ENCODE measurements around the gene KCTD7. TPM values are rescaled to one million over a fixed set of nuclear protein-coding genes. Genes with fewer than 3 reads are reported as not detected.
"Not testable (repeated sequence)": the region's sequence is repeated elsewhere in the genome, so short reads cannot be mapped to it uniquely, and the experiment has no call there.

KCTD7 gene
- total and polyA plus RNA-seq, 4 donors, result 10.8 to 24.4 (median 13.1) TPM

DNA sequence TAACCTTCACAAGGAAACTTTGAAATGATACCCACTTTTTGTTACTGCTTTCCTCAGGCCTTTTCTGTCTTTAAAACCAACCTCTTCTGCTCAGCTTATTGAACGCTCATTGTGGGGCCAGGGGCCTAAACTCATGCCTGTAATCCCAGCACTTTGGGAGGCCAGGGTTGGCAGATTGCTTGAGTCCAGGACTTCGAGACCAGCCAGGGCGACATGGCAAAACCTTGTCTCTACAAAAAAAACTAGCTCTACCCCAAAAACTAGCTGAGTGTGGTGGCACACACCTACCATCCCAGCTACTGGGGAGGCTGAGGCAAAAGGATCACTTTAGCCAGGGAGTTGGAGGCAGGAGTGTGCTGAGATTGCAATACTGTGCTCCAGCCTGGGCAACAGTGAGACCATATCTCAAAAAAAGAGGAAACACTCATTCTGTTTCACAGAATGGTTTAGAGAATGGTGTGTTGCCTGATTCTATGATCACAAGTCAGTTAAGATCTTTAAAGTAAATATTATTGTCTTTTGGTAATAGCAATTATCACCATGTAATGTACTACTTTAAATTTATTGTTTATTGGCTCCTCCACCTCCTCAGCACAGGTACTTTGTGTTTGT, 51.1 kb downstream of the KCTD7 start:
- WGBS, 2 donors, result 76 to 88% methylated on average over 3 of the region's 3 CpGs
- no peaks in the 10 kb centered on the region for H3K4me1 ChIP-seq (ENCODE audit: control insufficient read depth in 1 of 2, insufficient read depth in 2 of 2, low read length in 2 of 2)
- no peak for DNase-seq
- intact Hi-C loops (cut with DNase I), result loop anchor here in 1 of 2 donors (5.0 kb wide), 2 partner anchors 52 to 63 kb away; partner anchors contain the start of genes KCTD7 and RABGEF1
- H3K36me3 ChIP-seq (ENCODE audit: control insufficient read depth in 1 of 2, insufficient read depth in 2 of 2, low read length in 1 of 2), result no peaks in the 10 kb centered on the region
- no peaks in the 10 kb centered on the region for H3K27me3 ChIP-seq (ENCODE audit: control insufficient read depth in 1 of 2, insufficient read depth in 2 of 2, low read length in 1 of 2)
- H3K4me3 ChIP-seq (ENCODE audit: low read length in 2 of 2), result no peak overlapping the region
- no peak overlapping the region for H3K27ac ChIP-seq (ENCODE audit: low read depth in 1 of 2, low read length in 2 of 2)
- no peaks in the 10 kb centered on the region for H3K9me3 ChIP-seq (ENCODE audit: control insufficient read depth, low read length)
- ATAC-seq (ENCODE audit: low FRiP score), result no peak

GRCh38 chr7:66681491-66682349, 53.0 kb downstream of the KCTD7 start:
- no peaks in the 10 kb centered on the region for H3K27me3 ChIP-seq (ENCODE audit: control insufficient read depth in 1 of 2, insufficient read depth in 2 of 2, low read length in 1 of 2)
- intact Hi-C loops (cut with DNase I), result loop anchor here (2.0 to 5.0 kb wide), 3 partner anchors 54 to 61 kb away; partner anchors contain the start of genes RABGEF1 (in 2 of the 2) and KCTD7 (in 1 of the 2)
- peak overlapping the region; percentile 6 to 93 for H3K27ac ChIP-seq (ENCODE audit: low read depth in 1 of 2, low read length in 2 of 2)
- H3K4me3 ChIP-seq (ENCODE audit: low read length in 2 of 2), result peak overlapping the region; percentile 70 to 98
- ATAC-seq (ENCODE audit: low FRiP score) (peak; percentile 99), DNase-seq (peak; percentile 98 to 100)
- H3K36me3 ChIP-seq (ENCODE audit: control insufficient read depth in 1 of 2, insufficient read depth in 2 of 2, low read length in 1 of 2), result no peaks in the 10 kb centered on the region
- no peaks in the 10 kb centered on the region for H3K9me3 ChIP-seq (ENCODE audit: control insufficient read depth, low read length)
- 4% methylated on average over 48 to 78 of the region's 78 CpGs for WGBS, 2 donors
- H3K4me1 ChIP-seq (ENCODE audit: control insufficient read depth in 1 of 2, insufficient read depth in 2 of 2, low read length in 2 of 2), result no peaks in the 10 kb centered on the region

DNA sequence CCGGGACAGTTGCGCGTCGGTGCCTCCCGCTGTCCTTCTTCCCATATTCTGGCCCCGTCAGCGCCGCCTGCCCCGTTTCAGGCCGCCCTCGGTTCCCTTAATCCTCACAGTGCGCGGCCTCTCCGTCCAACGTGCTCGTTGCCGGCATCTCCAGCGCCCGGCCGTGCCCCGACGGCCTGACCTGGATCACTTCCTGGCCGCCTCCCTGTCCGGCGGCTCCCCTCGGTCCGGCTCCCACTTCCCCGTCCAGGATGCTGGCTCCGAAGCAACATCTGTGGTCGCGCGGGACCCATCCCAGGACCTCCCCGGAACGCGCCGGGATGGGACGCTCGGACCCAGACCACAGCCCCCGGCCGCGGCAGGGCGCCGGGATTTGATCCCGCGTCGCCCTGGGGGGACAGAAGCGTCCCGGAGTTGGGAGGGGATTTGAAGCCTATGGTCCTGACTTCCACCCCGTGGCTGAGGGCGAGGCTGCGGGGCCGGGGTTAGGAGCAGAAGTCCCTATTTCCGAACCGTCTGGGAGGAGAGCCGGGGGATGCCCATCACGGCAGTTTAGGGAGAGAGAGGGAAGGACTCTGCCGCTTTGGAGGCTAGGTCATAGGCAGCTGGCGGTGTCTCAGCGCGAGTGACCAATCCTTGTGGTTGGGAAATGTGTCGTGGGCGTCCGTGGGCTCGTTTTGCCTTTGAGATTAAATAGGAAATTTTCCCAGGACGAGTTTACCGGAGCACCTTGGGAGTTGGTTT, 53.8 kb downstream of the KCTD7 start:
- Histone ChIP-seq H3K36me3 (ENCODE audit: control insufficient read depth in 1 of 2, insufficient read depth in 2 of 2, low read length in 1 of 2) (no peaks in the 10 kb centered on the region), H3K9me3 (ENCODE audit: control insufficient read depth, low read length) (no peaks in the 10 kb centered on the region), H3K4me3 (ENCODE audit: low read length in 2 of 2) (peak overlapping the region; percentile 70 to 83), H3K4me1 (ENCODE audit: control insufficient read depth in 1 of 2, insufficient read depth in 2 of 2, low read length in 2 of 2) (no peaks in the 10 kb centered on the region), H3K27me3 (ENCODE audit: control insufficient read depth in 1 of 2, insufficient read depth in 2 of 2, low read length in 1 of 2) (no peaks in the 10 kb centered on the region), H3K27ac (ENCODE audit: low read depth in 1 of 2, low read length in 2 of 2) (peak overlapping the region; percentile 9 to 33)
- 0 to 1% methylated on average over 62 to 66 of the region's 66 CpGs for WGBS, 2 donors
- intact Hi-C loops (cut with DNase I), result loop anchor here (2.0 to 5.0 kb wide), 3 partner anchors 55 to 60 kb away; partner anchors contain the start of genes RABGEF1 (in 2 of the 2) and KCTD7 (in 1 of the 2)
- DNase-seq, result peak; percentile 62 to 85
- peak; percentile 73 for ATAC-seq (ENCODE audit: low FRiP score)

- not testable (repeated sequence) for ATAC-seq (ENCODE audit: low FRiP score)
These were observed 54.6 kb downstream of the KCTD7 start for GRCh38 chr7:66683094-66683769.

DNA sequence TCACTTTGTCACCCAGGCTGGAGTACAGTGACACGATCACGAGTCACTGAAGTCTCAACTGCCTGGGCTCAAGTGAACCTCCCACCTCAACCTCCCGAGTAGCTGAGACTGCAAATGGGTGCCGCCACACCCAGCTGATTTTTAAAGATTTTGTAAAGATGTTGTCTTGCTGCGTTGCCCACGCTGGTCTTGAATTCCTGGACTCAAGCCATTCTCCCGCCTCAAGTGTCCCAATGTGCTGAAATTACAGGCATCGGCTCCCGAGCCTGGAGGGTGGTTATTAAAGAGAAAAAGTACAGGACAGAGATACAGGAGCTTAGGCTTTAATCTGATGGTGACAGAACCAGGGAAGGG, 55.1 kb downstream of the KCTD7 start:
- H3K9me3 ChIP-seq (ENCODE audit: control insufficient read depth, low read length), result no peaks in the 10 kb centered on the region
- intact Hi-C loops (cut with DNase I), result loop anchor here (2.0 to 5.0 kb wide), 3 partner anchors 56 to 59 kb away; partner anchors contain the start of genes RABGEF1 (in 2 of the 2) and KCTD7 (in 1 of the 2)
- H3K36me3 ChIP-seq (ENCODE audit: control insufficient read depth in 1 of 2, insufficient read depth in 2 of 2, low read length in 1 of 2), result no peaks in the 10 kb centered on the region
- no peak for DNase-seq
- H3K27me3 ChIP-seq (ENCODE audit: control insufficient read depth in 1 of 2, insufficient read depth in 2 of 2, low read length in 1 of 2), result no peaks in the 10 kb centered on the region
- H3K4me3 ChIP-seq (ENCODE audit: low read length in 2 of 2), result no peak overlapping the region
- WGBS, 2 donors, result 88 to 89% methylated on average over 9 of the region's 9 CpGs
- ATAC-seq (ENCODE audit: low FRiP score), result no peak
- no peaks in the 10 kb centered on the region for H3K4me1 ChIP-seq (ENCODE audit: control insufficient read depth in 1 of 2, insufficient read depth in 2 of 2, low read length in 2 of 2)
- H3K27ac ChIP-seq (ENCODE audit: low read depth in 1 of 2, low read length in 2 of 2), result peak overlapping the region in 1 of 2 donors; percentile 9

More at GRCh38 chr7:66683094-66683769, 54.6 kb downstream of the KCTD7 start:
- intact Hi-C loops (cut with DNase I), result loop anchor here (2.0 to 5.0 kb wide), 3 partner anchors 56 to 59 kb away; partner anchors contain the start of genes RABGEF1 (in 2 of the 2) and KCTD7 (in 1 of the 2)
- not testable (repeated sequence) for H3K36me3 ChIP-seq (ENCODE audit: control insufficient read depth in 1 of 2, insufficient read depth in 2 of 2, low read length in 1 of 2); H3K4me1 ChIP-seq (ENCODE audit: control insufficient read depth in 1 of 2, insufficient read depth in 2 of 2, low read length in 2 of 2); H3K27me3 ChIP-seq (ENCODE audit: control insufficient read depth in 1 of 2, insufficient read depth in 2 of 2, low read length in 1 of 2); DNase-seq; H3K9me3 ChIP-seq (ENCODE audit: control insufficient read depth, low read length)
- peak overlapping the region in 1 of 2 donors; percentile 70 for H3K4me3 ChIP-seq (ENCODE audit: low read length in 2 of 2)
- WGBS, 2 donors, result 33 to 44% methylated on average over 10 of the region's 10 CpGs
- peak overlapping the region in 1 of 2 donors; percentile 6 for H3K27ac ChIP-seq (ENCODE audit: low read depth in 1 of 2, low read length in 2 of 2)

DNA sequence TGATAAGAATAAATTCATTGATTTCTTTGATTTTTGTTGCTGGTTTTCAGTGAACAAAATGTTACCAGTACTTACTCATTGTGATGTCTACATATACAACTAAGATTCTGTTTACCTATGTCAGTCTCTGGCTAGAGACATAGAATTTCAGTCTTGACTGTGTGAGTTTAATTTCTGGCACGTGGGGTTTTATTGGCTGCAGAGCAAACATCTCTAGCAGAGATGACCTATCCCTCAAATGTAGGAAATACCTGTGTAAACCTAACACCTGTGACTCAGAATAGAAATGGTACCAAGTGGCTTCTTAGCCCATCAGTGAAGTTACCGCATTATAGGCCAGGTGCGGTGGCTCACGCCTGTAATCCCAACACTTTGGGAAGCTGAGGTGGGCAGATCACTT, 57.0 kb downstream of the KCTD7 start:
- H3K9me3 ChIP-seq (ENCODE audit: control insufficient read depth, low read length); H3K4me1 ChIP-seq (ENCODE audit: control insufficient read depth in 1 of 2, insufficient read depth in 2 of 2, low read length in 2 of 2); H3K27ac ChIP-seq (ENCODE audit: low read depth in 1 of 2, low read length in 2 of 2); ATAC-seq (ENCODE audit: low FRiP score); H3K36me3 ChIP-seq (ENCODE audit: control insufficient read depth in 1 of 2, insufficient read depth in 2 of 2, low read length in 1 of 2); intact Hi-C loops (cut with DNase I); H3K4me3 ChIP-seq (ENCODE audit: low read length in 2 of 2); H3K27me3 ChIP-seq (ENCODE audit: control insufficient read depth in 1 of 2, insufficient read depth in 2 of 2, low read length in 1 of 2): not testable (repeated sequence)
- DNase-seq, result peak in 1 of 2 donors; percentile 5
- WGBS, 2 donors, result 87 to 89% methylated on average over 4 of the region's 4 CpGs

GRCh38 chr7:66687186-66687585, 58.5 kb downstream of the KCTD7 start:
- Histone ChIP-seq H3K27ac (ENCODE audit: low read depth in 1 of 2, low read length in 2 of 2) (no peak overlapping the region), H3K36me3 (ENCODE audit: control insufficient read depth in 1 of 2, insufficient read depth in 2 of 2, low read length in 1 of 2) (no peaks in the 10 kb centered on the region), H3K4me3 (ENCODE audit: low read length in 2 of 2) (no peak overlapping the region), H3K9me3 (ENCODE audit: control insufficient read depth, low read length) (no peaks in the 10 kb centered on the region), H3K27me3 (ENCODE audit: control insufficient read depth in 1 of 2, insufficient read depth in 2 of 2, low read length in 1 of 2) (no peaks in the 10 kb centered on the region), H3K4me1 (ENCODE audit: control insufficient read depth in 1 of 2, insufficient read depth in 2 of 2, low read length in 2 of 2) (no peaks in the 10 kb centered on the region)
- intact Hi-C loops (cut with DNase I), result no loop called here
- ATAC-seq (ENCODE audit: low FRiP score), result no peak
- 92 to 95% methylated on average over 5 of the region's 5 CpGs for WGBS, 2 donors
- DNase-seq, result no peak

GRCh38 chr7:66687672-66688071, 59.0 kb downstream of the KCTD7 start:
- H3K4me1 ChIP-seq (ENCODE audit: control insufficient read depth in 1 of 2, insufficient read depth in 2 of 2, low read length in 2 of 2); intact Hi-C loops (cut with DNase I); H3K36me3 ChIP-seq (ENCODE audit: control insufficient read depth in 1 of 2, insufficient read depth in 2 of 2, low read length in 1 of 2); H3K4me3 ChIP-seq (ENCODE audit: low read length in 2 of 2); H3K9me3 ChIP-seq (ENCODE audit: control insufficient read depth, low read length); H3K27me3 ChIP-seq (ENCODE audit: control insufficient read depth in 1 of 2, insufficient read depth in 2 of 2, low read length in 1 of 2); ATAC-seq (ENCODE audit: low FRiP score); H3K27ac ChIP-seq (ENCODE audit: low read depth in 1 of 2, low read length in 2 of 2): not testable (repeated sequence)
- DNase-seq, result peak in 1 of 2 donors; percentile 3
- WGBS, 2 donors, result 97 to 99% methylated on average over 6 of the region's 6 CpGs

Measured in aorta (tissue), 5 donors.